Parathyroid adenoma (tissue), 2 donors: Measurements from ENCODE around the gene ARHGAP5.

ENCODE experiments used
- H2AFZ ChIP-seq: fragments of 300-600 bp; sonication (generic); one replicate; pipeline ENCODE4 v1.7.0; 2017; ENCODE audit warnings: antibody characterized with exemption, mild to moderate bottlenecking
- H3K27ac ChIP-seq: fragments of 300-600 bp; sonication (generic); one replicate; pipeline ENCODE4 v1.7.0; 2017
- H3K27me3 ChIP-seq: fragments of 300-600 bp; sonication (generic); one replicate; pipeline ENCODE4 v1.7.0; 2017; ENCODE audit warnings: low read length; ENCODE audit not compliant: control insufficient read depth, insufficient read depth
- H3K36me3 ChIP-seq: fragments of 300-600 bp; sonication (generic); one replicate; pipeline ENCODE4 v1.7.0; 2017; ENCODE audit warnings: low read length; ENCODE audit not compliant: control insufficient read depth, insufficient read depth
- H3K4me1 ChIP-seq: fragments of 300-600 bp; sonication (generic); one replicate; pipeline ENCODE4 v1.7.0; 2017; ENCODE audit warnings: control low read depth
- H3K4me2 ChIP-seq: fragments of 300-600 bp; sonication (generic); one replicate; pipeline ENCODE4 v1.7.0; 2017; ENCODE audit warnings: low read length
- H3K4me3 ChIP-seq: fragments of 300-600 bp; sonication (generic); one replicate; pipeline ENCODE4 v1.7.0; 2017; ENCODE audit warnings: low read depth, low read length
- H3K79me2 ChIP-seq: fragments of 300-600 bp; sonication (generic); one replicate; pipeline ENCODE4 v1.7.0; 2017; ENCODE audit warnings: control low read depth
- H3K9ac ChIP-seq: fragments of 300-600 bp; sonication (generic); one replicate; pipeline ENCODE4 v1.7.0; 2017; ENCODE audit warnings: mild to moderate bottlenecking
- H3K9me3 ChIP-seq: fragments of 300-600 bp; sonication (generic); one replicate; pipeline ENCODE4 v1.7.0; 2017; ENCODE audit warnings: low read length; ENCODE audit not compliant: control insufficient read depth
- TF ChIP-seq, protein P1 (sequence below): fragments of 300-600 bp; sonication (generic); IDR thresholded peaks from one replicate; pipeline ENCODE4 v1.7.0; 2017; ENCODE audit warnings: antibody characterized with exemption, mild to moderate bottlenecking
- donor health status: primary hyperparathyroidism.

The ARHGAP5 gene

GRCh38 chr14:32077081-32078022, at the start of gene ARHGAP5:
TSS of gene ARHGAP5 (plus strand) at chr14:32077304. CDS start at chr14:32090670, 13,366 bp downstream.
- Histone ChIP-seq H3K4me3 (peak within 1 kb of the TSS; percentile 98), H3K4me2 (peak within 1 kb of the TSS; percentile 98), H3K9ac (peak within 1 kb of the TSS; percentile 75), H3K27ac (peak within 1 kb of the TSS; percentile 98), H3K4me1 (no peaks in the 10 kb centered on the region), H3K27me3 (no peaks in the 10 kb centered on the region), H3K79me2 (peaks cover 26% of the 10 kb centered on the region), H3K9me3 (no peaks in the 10 kb centered on the region), H3K36me3 (no peaks in the 10 kb centered on the region), H2AFZ (peak within 1 kb of the TSS; percentile 95)
- TF ChIP-seq, protein P1, sequence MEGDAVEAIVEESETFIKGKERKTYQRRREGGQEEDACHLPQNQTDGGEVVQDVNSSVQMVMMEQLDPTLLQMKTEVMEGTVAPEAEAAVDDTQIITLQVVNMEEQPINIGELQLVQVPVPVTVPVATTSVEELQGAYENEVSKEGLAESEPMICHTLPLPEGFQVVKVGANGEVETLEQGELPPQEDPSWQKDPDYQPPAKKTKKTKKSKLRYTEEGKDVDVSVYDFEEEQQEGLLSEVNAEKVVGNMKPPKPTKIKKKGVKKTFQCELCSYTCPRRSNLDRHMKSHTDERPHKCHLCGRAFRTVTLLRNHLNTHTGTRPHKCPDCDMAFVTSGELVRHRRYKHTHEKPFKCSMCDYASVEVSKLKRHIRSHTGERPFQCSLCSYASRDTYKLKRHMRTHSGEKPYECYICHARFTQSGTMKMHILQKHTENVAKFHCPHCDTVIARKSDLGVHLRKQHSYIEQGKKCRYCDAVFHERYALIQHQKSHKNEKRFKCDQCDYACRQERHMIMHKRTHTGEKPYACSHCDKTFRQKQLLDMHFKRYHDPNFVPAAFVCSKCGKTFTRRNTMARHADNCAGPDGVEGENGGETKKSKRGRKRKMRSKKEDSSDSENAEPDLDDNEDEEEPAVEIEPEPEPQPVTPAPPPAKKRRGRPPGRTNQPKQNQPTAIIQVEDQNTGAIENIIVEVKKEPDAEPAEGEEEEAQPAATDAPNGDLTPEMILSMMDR = peak; percentile 7

DNA sequence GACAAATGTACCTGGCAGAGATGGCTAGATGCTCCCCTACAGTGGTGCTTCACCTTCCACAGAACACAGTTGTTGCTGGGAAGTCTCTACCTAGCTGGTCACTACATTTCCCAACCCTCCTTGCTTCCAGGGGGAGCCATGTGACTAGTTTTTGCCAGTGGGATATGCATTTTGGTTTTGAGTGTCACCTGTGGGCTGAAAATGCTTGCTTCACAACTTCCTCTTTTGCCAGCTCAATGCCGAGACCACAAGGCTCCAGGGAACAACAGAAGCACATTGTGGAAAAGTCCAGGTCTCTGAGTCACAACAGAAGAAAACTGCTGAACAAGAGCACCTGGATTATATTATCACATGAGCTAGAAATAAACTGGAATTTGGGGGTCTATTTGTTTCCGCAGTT, 48.5 kb upstream of the ARHGAP5 start:
- no peaks in the 10 kb centered on the region for H3K4me1 ChIP-seq
- no peaks in the 10 kb centered on the region for H3K36me3 ChIP-seq
- H2AFZ ChIP-seq = no peak overlapping the region
- no peak overlapping the region for H3K27ac ChIP-seq
- no peaks in the 10 kb centered on the region for H3K9me3 ChIP-seq
- no peak overlapping the region for H3K4me2 ChIP-seq
- TF ChIP-seq, protein P1 = no peak
- no peaks in the 10 kb centered on the region for H3K27me3 ChIP-seq
- no peak overlapping the region for H3K4me3 ChIP-seq
- no peaks in the 10 kb centered on the region for H3K79me2 ChIP-seq
- no peak overlapping the region for H3K9ac ChIP-seq

DNA sequence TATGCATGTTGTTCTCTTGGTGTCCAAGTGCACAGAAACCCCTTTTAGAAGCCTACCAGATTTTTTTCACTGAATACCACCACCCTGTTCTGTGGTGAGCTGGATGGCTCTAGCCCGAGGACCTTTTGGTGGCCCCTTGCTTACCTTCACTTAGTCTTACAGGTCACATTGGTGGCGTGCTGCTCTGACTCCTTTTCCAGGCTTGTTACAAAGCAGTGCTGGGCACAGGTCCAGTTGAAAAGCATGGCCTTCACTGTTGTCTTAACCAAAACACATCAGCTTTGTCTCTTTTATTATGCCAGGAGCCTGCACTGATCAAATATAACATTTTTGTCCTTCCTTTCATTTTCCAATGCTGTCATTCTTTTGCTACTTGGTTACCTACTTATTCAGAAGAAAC, 43.6 kb upstream of the ARHGAP5 start:
- Histone ChIP-seq H3K9me3 (no peaks in the 10 kb centered on the region), H3K9ac (no peak overlapping the region), H3K27ac (no peak overlapping the region), H3K79me2 (no peaks in the 10 kb centered on the region), H3K27me3 (no peaks in the 10 kb centered on the region), H3K36me3 (no peaks in the 10 kb centered on the region), H2AFZ (no peak overlapping the region), H3K4me1 (no peaks in the 10 kb centered on the region), H3K4me2 (no peak overlapping the region), H3K4me3 (no peak overlapping the region)
- TF ChIP-seq, protein P1 = no peak

- Histone ChIP-seq H3K4me1 (no peaks in the 10 kb centered on the region), H3K27me3 (no peaks in the 10 kb centered on the region), H3K4me2 (no peak overlapping the region), H2AFZ (no peak overlapping the region), H3K27ac (no peak overlapping the region), H3K4me3 (no peak overlapping the region), H3K9ac (no peak overlapping the region), H3K9me3 (no peaks in the 10 kb centered on the region), H3K36me3 (no peaks in the 10 kb centered on the region), H3K79me2 (no peaks in the 10 kb centered on the region)
- TF ChIP-seq, protein P1 = no peak
Measured at GRCh38 chr14:32038876-32039275, 38.2 kb upstream of the ARHGAP5 start.
